Measurements from ENCODE around the gene KLF7.

The KLF7 gene

GRCh38 chr2:207088276-207088675 is 77.5 kb downstream of the KLF7 start:
- no peak for DNase-seq

DNA sequence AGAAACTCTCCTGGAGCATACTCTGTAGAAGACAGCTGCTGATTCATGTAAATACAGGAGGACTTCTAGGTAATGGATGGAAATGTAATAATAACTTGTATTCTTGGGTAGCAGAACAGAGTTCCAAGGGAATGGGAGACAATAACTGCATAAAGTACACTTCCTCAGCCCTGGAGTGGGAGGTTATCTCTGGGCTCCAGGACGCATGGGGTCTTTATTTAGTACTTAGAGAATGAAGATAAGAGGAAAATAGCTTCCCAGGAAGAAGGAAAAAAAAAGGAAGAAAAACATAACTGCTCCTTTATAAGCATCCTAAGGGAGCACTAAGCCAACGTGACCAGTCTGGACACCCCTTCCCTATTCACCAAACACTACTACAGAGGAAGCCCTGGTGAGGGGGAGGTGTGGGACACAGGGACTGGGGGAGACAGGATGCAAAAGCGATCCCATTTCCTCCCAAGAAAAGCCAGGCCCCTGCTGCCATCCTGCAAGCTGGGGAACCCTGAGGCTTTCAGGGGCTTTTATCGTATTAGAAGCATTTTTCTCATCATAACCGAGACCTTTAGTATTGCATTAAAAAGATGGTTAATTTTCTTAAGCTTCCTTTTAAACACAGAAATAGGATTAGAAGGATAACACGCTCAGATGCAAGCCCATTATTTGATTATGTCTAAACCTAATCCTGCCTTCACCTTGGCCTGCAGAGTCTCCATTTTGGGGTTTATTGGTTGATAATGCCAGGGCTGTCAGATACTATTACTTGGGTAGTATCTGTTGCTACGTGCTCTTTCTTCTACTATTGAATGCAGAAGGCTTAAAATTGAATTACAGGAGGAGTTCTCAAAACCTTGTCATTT is 78.5 kb downstream of the KLF7 start:
- DNase-seq = no peak

GRCh38 chr2:207086136-207086535 is 79.6 kb downstream of the KLF7 start:
- no peak for DNase-seq

DNA sequence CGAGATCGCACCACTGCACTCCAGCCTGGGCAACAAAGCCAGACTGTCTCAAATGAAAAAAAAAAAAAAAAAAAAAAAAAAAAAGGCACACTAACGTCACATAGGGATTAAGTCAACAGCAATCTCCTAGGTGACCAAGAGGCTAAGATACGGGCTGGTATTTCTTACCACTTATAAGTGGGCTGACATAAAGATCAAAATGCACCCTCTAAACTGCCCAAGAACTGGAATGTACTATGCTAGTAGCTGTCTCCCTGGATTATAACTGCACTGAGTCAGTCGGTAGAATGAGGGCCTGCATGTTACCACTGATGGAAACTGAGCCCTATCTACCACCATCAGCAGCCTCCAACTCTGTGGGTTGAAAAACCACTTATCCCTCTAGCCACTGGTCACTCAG is 80.6 kb downstream of the KLF7 start:
- no peak for DNase-seq

DNA sequence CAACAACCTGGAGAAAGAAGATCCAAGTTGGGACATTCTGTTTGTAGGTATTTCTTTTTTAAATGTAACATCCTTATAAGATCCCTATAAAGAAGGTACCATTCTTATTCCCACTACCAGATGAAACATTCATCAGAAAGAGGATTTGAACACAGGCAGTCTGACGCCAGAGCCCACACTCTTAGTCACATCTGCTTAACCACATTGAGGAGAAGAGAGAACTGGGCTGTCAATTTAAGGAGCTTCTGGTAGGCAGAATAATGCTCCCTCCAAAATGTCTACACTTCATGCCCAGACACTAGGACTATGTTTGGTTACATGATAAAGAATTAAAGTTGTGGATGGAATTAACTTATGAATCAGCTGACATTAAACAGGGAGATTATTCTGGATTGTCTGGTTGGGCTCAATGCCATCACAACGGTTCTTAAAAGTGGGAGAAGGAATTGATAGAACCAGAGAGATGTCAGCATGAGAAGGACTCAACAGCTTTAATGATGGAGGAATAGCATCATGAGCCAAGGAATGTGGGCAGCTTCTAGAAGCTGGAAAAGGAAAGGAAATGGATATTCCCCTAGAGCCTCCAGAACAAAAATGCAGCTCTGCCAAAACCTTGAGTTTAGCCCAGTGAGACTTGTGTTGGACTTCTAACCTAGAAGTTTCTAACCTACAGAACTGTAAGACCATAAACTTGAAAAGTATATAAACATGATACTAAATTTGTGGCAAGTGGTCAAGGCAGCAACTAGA is 82.2 kb downstream of the KLF7 start:
- no peak for DNase-seq

DNA sequence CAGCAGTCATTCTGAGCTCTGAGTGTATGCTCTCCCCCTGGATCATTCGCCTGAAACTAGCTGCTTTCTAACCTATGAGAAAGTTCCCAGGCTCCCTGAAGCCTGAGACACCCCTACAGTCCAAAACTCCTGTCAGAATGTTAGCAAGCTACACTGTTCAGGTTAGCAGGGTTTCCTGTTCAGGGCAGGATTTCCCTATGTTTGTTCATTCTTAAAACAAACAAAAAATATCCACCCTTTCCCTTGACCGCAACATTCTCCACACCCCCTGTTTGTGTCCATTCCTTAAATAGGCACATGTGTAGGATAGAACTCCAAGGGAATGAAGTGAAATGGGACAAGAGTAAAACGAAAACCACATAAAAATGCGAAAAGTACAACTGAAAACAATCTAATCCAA is 83.1 kb downstream of the KLF7 start:
- no peak for DNase-seq

DNA sequence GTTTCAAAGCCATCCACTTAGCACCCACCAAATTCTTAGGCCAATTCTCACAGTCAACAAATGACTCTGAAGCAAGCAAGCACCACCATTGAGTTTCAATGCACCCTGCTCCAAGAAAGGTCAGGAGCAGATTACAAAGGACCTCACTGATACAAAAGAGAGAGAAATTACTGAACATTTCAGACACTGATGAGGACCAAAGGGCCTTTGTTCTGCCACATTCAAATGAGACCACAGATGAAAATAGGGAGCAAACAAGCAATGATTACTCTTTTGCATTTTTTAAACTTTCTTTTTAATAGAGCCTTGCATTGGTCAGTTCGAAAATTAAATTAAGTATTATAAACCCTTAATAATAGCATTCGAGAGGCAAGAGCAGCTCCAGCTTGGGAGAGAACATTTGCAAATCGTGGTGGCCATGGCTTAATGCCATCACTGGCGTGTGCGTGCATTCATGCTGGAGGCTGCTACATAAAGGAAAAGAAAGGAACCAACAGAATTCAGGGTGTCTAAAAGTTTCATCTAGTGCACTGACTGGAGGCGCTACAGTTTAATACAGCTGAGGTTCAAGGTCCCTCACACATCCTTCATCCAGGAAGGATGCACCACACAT is 87.5 kb downstream of the KLF7 start:
- peak; percentile 38 to 46 for DNase-seq

- no peak for DNase-seq
Observed at GRCh38 chr2:207077266-207077665, 88.5 kb downstream of the KLF7 start.

GRCh38 chr2:207075456-207075855 is 90.3 kb downstream of the KLF7 start:
- DNase-seq = no peak

GRCh38 chr2:207073801-207074678 is 91.7 kb downstream of the KLF7 start:
- DNase-seq = no peak

DNA sequence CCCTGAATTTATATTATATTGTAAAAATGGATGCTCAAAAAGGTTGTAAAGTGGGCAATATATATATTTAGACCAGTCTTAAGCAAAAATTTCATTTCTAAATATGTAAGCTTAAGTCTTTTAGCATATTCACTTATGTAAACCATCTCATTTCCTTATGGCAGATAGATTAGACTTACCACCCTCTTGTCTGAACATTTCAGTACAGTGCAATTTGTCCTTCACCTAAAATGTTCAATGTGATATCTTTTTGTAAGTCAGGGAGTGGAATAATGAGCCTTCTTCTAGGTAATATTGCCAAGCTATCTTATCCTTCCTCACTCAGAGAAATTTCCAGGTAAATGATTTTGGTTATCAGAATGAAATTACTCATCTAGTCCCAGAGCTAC is 92.3 kb downstream of the KLF7 start:
- DNase-seq = no peak

DNA sequence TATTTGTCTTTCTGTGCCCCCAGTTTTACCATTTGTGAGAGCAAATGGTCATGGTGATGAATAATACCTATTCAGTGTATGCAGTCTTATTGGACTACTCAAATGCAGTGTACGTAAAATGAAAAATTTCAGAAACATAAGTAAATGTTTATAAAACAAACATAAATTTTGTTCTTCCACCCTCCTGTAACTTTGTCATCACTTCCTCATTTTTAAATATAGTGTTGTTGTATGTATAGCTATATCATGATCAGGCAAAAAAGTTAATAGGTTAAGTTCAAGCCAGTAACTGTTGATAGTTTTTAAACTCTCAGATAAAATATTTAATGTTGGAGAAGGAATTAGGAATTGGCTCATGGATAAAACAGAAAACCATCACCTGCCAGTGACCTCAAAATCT is 93.2 kb downstream of the KLF7 start:
- no peak for DNase-seq

- no peak for DNase-seq
Observed at GRCh38 chr2:207071820-207072219, 93.9 kb downstream of the KLF7 start.

DNA sequence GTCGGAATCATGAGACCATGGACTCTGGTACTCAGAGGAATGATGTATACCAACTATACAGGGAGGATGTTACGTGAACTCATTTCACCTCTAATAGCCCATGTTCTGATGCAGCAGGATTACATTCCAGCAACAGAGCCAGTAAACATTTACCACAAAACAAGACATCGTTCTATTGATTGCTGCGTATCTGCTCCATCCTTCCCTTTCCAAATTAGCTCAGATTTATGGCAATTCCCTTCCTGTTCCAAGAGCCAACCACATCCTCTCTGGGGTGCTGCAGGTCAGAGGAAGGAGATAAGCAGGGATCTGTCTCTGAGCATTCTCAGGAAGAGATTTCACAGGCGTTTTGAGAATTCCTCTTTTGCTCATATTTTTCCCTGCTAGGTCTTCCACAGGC is 98.3 kb downstream of the KLF7 start:
- DNase-seq = no peak

- DNase-seq = no peak
Observed at GRCh38 chr2:207066791-207067460, 98.8 kb downstream of the KLF7 start.

DNA sequence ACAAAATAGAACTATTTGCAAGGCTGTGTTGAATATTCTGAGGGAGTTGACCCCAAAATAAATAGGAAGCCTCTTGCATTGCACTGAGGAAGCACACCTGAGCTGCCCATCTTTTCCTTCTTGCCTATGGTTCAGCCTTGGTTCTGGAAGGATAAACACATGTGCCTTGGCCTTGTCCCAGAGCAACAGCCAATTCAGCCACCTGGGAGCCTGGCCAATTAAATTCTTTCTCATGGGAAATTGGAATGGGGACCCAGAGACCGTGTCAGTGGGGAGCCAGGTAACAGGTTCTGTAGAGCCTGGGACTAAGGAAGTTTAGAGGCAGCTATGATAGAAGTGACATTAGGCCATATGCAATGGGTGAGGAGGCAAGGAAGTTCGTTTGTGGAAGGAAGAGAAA is 99.6 kb downstream of the KLF7 start:
- DNase-seq = no peak

GRCh38 chr2:207064128-207064690 is 101.5 kb downstream of the KLF7 start:
- no peak for DNase-seq

GRCh38 chr2:207061181-207061580 is 104.6 kb downstream of the KLF7 start:
- DNase-seq = no peak

DNA sequence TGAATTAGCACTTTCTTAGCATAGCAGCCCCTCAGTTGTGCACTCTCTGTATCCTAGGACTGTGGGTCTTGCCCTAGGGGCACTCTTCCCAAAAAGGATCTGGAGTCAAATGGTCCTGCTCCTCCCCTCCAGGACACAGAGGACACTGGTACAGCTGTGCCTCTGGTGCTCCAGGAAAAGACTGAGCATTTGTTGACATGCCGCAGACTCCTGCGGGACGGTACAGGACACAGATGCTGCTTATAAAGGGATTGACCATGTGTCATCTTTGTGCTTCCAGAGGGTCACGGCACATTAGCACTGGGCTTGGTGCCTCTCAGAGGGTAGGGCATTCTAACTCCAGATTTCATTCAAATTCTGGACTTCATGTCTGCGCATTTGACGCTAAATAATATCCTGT is 110.5 kb downstream of the KLF7 start:
- no peak for DNase-seq

- DNase-seq = no peak
Observed at GRCh38 chr2:207054521-207054920, 111.2 kb downstream of the KLF7 start.

DNA sequence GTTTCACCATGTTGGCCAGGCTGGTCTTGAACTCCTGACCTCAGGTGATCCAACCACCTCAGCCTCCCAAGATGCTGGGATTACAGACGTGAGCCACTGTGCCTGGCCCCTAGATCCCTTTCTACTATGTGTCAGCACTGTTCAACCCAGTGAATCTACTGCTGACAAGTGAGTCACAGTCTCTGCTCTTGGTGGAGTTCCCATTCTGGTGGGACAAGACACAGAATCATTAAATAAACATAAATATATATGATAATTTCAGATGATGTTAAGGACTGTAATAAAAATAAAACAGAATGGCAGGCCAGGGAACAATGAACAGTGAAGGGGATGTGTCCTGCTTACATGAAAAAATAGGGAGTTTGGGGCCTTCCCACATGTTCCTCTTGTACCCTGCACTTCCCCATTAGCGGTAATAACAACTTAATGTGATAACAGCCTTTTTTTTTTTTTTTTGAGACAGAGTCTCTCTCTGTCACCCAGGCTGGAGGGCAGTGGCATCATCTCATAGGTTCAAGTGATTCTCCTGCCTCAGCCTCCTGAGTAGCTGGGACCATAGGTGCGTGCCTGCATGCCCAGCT is 114.3 kb downstream of the KLF7 start:
- DNase-seq = no peak

DNA sequence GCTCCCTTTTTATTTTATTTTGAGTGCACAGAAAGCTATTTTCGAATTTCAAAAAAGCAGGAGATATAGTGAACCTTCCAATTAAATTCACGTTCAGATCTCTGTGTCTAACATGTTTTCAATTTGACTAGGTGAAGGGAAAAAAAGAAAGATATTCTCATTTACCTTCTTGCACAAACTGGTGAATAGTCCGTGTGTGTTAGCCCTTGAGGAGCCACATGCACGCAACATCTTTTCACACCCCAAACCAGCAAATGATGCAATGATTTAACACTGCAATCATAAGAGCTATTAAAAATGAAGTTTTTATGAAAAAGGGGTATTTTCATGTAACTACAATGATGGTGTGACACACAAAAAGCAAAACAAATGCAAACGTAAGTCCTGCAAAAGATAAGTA is 116.6 kb downstream of the KLF7 start:
- no peak for DNase-seq

All from NCI-H526 (cell line).